Neural cell (in vitro differentiated cells): Measurements from ENCODE around the gene SLC5A11.

Experiments used
- EP300 ChIP-seq: fragments of 450-650 bp; conservative IDR thresholded peaks from 2 replicates; pipeline ENCODE4 v1.6.1; 2014; ENCODE audit warnings: antibody characterized with exemption, mild to moderate bottlenecking, moderate library complexity; ENCODE audit not compliant: poor library complexity, severe bottlenecking
- EZH2 ChIP-seq: fragments of 200-600, 300-800 bp; shearing (Covaris generic), sonication (generic); IDR thresholded peaks from 2 replicates; pipeline ENCODE4 v1.6.1; 2014; ENCODE audit warnings: antibody characterized with exemption, low read length, borderline replicate concordance, mild to moderate bottlenecking; ENCODE audit not compliant: insufficient read depth, poor library complexity, severe bottlenecking
- MXI1 ChIP-seq: fragments of 450-650 bp; conservative IDR thresholded peaks from 2 replicates; pipeline ENCODE4 v1.6.1; 2014; ENCODE audit warnings: antibody characterized with exemption, mild to moderate bottlenecking; ENCODE audit not compliant: poor library complexity, severe bottlenecking
- POLR2AphosphoS5 ChIP-seq: IDR thresholded peaks from 2 replicates; pipeline ENCODE4 v1.6.1; 2012
- RAD21 ChIP-seq: fragments of 450-650 bp; conservative IDR thresholded peaks from 2 replicates; pipeline ENCODE4 v1.6.1; 2014; ENCODE audit warnings: antibody characterized with exemption, mild to moderate bottlenecking, moderate library complexity
- SMC3 ChIP-seq: fragments of 450-650 bp; conservative IDR thresholded peaks from 2 replicates; pipeline ENCODE4 v1.6.1; 2014; ENCODE audit warnings: antibody characterized with exemption, mild to moderate bottlenecking, moderate library complexity; ENCODE audit not compliant: poor library complexity
- TF ChIP-seq, protein P1 (sequence below): fragments of 450-650 bp; IDR thresholded peaks from 2 replicates; pipeline ENCODE4 v1.5.1; 2014; ENCODE audit warnings: antibody characterized with exemption, mild to moderate bottlenecking, moderate library complexity; ENCODE audit not compliant: poor library complexity, severe bottlenecking
- TF ChIP-seq, protein P2 (sequence below): IDR thresholded peaks from 2 replicates; pipeline ENCODE4 v1.6.1; 2012; ENCODE audit warnings: borderline replicate concordance

DNA sequence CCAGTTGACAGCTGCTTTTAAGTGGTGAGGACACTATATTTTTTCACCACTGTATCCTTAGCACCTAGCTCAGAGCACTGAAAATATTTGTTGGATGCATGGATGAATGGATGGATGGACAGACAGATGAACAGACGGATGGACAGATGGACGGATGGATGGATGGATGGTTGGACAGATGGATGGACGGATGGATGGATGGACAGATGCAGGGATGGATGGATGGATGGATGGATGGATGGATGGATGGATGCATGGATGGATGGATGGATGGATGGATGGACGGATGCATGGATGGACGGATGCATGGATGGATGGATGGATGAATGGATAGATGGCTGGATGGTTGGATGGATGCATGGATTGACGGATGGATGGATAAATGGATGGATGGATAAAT, 12.4 kb upstream of the SLC5A11 start:
- no peak for TF ChIP-seq EP300
- TF ChIP-seq SMC3, result no peak
- no peak for TF ChIP-seq POLR2AphosphoS5
- TF ChIP-seq MXI1, result no peak
- TF ChIP-seq, protein P1, sequence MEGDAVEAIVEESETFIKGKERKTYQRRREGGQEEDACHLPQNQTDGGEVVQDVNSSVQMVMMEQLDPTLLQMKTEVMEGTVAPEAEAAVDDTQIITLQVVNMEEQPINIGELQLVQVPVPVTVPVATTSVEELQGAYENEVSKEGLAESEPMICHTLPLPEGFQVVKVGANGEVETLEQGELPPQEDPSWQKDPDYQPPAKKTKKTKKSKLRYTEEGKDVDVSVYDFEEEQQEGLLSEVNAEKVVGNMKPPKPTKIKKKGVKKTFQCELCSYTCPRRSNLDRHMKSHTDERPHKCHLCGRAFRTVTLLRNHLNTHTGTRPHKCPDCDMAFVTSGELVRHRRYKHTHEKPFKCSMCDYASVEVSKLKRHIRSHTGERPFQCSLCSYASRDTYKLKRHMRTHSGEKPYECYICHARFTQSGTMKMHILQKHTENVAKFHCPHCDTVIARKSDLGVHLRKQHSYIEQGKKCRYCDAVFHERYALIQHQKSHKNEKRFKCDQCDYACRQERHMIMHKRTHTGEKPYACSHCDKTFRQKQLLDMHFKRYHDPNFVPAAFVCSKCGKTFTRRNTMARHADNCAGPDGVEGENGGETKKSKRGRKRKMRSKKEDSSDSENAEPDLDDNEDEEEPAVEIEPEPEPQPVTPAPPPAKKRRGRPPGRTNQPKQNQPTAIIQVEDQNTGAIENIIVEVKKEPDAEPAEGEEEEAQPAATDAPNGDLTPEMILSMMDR, result no peak
- no peak for TF ChIP-seq EZH2
- TF ChIP-seq RAD21, result no peak
- TF ChIP-seq, protein P2, sequence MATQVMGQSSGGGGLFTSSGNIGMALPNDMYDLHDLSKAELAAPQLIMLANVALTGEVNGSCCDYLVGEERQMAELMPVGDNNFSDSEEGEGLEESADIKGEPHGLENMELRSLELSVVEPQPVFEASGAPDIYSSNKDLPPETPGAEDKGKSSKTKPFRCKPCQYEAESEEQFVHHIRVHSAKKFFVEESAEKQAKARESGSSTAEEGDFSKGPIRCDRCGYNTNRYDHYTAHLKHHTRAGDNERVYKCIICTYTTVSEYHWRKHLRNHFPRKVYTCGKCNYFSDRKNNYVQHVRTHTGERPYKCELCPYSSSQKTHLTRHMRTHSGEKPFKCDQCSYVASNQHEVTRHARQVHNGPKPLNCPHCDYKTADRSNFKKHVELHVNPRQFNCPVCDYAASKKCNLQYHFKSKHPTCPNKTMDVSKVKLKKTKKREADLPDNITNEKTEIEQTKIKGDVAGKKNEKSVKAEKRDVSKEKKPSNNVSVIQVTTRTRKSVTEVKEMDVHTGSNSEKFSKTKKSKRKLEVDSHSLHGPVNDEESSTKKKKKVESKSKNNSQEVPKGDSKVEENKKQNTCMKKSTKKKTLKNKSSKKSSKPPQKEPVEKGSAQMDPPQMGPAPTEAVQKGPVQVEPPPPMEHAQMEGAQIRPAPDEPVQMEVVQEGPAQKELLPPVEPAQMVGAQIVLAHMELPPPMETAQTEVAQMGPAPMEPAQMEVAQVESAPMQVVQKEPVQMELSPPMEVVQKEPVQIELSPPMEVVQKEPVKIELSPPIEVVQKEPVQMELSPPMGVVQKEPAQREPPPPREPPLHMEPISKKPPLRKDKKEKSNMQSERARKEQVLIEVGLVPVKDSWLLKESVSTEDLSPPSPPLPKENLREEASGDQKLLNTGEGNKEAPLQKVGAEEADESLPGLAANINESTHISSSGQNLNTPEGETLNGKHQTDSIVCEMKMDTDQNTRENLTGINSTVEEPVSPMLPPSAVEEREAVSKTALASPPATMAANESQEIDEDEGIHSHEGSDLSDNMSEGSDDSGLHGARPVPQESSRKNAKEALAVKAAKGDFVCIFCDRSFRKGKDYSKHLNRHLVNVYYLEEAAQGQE, result no peak
